K562 (cell line): ENCODE measurements around the gene HMG20B. TPM values are rescaled to one million over a fixed set of nuclear protein-coding genes. Genes with fewer than 3 reads are reported as not detected.

ENCODE experiments used
- ATAC-seq: fragments of 200-7000 bp; cut with Tn5 transposase; 3 replicates; pipeline ENCODE4 v1.9.1; 2020; ENCODE audit warnings: moderate library complexity
- BruUV-seq: library from RNA; stranded (reverse); fragments of 400-500 nt; replicated peaks from 2 replicates; lab custom pipeline; 2021; lab: Mats Ljungman, UMichigan
- CTCF ChIA-PET: fragments of 300-600 bp; formaldehyde crosslinking; extraction: SDS; loops from one replicate; lab custom pipeline; 2021; ENCODE audit warnings: low intra/inter-chr PET ratio; lab: Yijun Ruan, JAX
- POLR2A ChIA-PET: fragments of 300-600, 350-650 bp; sonication (Branson Sonifier 250); formaldehyde crosslinking; extraction: SDS; loops from one replicate; lab custom pipeline; 2021; ENCODE audit warnings: antibody characterized with exemption, inconsistent platforms; lab: Yijun Ruan, JAX
- DNase-seq, 4 experiments: peaks; one replicate each; pipeline versions ENCODE4 v3.0.0 to v3.0.0-alpha.2; 2011 to 2018; ENCODE audit warnings: low spot score in 3 of 4, mixed read lengths in 3 of 4; ENCODE audit errors: extremely low read depth in 1 of 4
- FAIRE-seq: peaks from 2 replicates; lab custom pipeline; 2011; peaks lifted over from hg19 to GRCh38; lab: Jason Lieb, UNC
- H2AFZ ChIP-seq: 2 replicates; pipeline ENCODE4 v1.6.0; 2011; ENCODE audit warnings: low read depth, low read length, control low read depth, inconsistent platforms
- H3K27ac ChIP-seq: fragments of 200-600 bp; 3 replicates; pipeline ENCODE4 v1.8.0; 2011; ENCODE audit warnings: low read depth, mild to moderate bottlenecking, control low read depth, inconsistent platforms, low read length, moderate library complexity, mixed read lengths; ENCODE audit errors: extremely low read depth
- H3K27me3 ChIP-seq, 2 experiments: fragments of 300-600 bp in 1 of 2; 2 replicates in 1 of 2; 3 replicates in 1 of 2; pipeline versions ENCODE4 v1.6.0 to v1.8.0; 2011; ENCODE audit warnings: inconsistent platforms in 2 of 2, low read length in 2 of 2, mild to moderate bottlenecking in 1 of 2, mixed read lengths in 1 of 2, moderate library complexity in 1 of 2; ENCODE audit not compliant: control insufficient read depth in 2 of 2, insufficient read depth in 2 of 2
- H3K36me3 ChIP-seq: fragments of 300-600 bp; 3 replicates; pipeline ENCODE4 v1.8.0; 2011; ENCODE audit warnings: mild to moderate bottlenecking, low read length, inconsistent platforms; ENCODE audit not compliant: control insufficient read depth, insufficient read depth
- H3K4me1 ChIP-seq, 2 experiments: fragments of 200-600 bp in 1 of 2; replicated peaks in 1 of 2; 2 replicates in 1 of 2; 3 replicates in 1 of 2; pipeline versions ENCODE4 v1.5.1 to v1.8.0; 2011; ENCODE audit warnings: inconsistent platforms in 2 of 2, low read length in 2 of 2, mild to moderate bottlenecking in 1 of 2, mixed read lengths in 1 of 2, moderate library complexity in 1 of 2; ENCODE audit not compliant: control insufficient read depth in 2 of 2, insufficient read depth in 2 of 2
- H3K4me2 ChIP-seq: 2 replicates; pipeline ENCODE4 v1.6.1; 2011; ENCODE audit warnings: low read length, control low read depth, inconsistent platforms, mixed read lengths; ENCODE audit not compliant: insufficient read depth
- H3K4me3 ChIP-seq: fragments of 200-600 bp; sonication (generic), shearing (Covaris generic); 2 replicates; pipeline ENCODE4 v1.5.1; 2016; ENCODE audit warnings: control low read depth, inconsistent platforms
- H3K79me2 ChIP-seq: fragments of 200-600 bp; 3 replicates; pipeline ENCODE4 v1.8.0; 2011; ENCODE audit warnings: low read length, inconsistent platforms; ENCODE audit not compliant: control insufficient read depth, insufficient read depth
- H3K9ac ChIP-seq, 2 experiments: 2 replicates each; pipeline versions ENCODE4 v1.6.0 to v1.6.1; 2011; ENCODE audit warnings: low read depth in 2 of 2, low read length in 2 of 2, control low read depth in 1 of 2, inconsistent platforms in 1 of 2, mild to moderate bottlenecking in 1 of 2, mixed read lengths in 1 of 2; ENCODE audit not compliant: insufficient read depth in 1 of 2
- H3K9me1 ChIP-seq: one replicate; pipeline ENCODE4 v1.6.0; 2011; ENCODE audit warnings: inconsistent platforms, mild to moderate bottlenecking, low read length, moderate library complexity; ENCODE audit not compliant: control insufficient read depth, insufficient read depth
- H3K9me3 ChIP-seq: replicated peaks from 2 replicates; pipeline ENCODE4 v1.5.1; 2011; ENCODE audit warnings: low read depth, low read length, inconsistent platforms; ENCODE audit not compliant: control insufficient read depth, insufficient read depth
- H4K20me1 ChIP-seq: replicated peaks from 2 replicates; pipeline ENCODE4 v1.6.1; 2011; ENCODE audit warnings: low read length, inconsistent platforms, mixed read lengths; ENCODE audit not compliant: control insufficient read depth, insufficient read depth
- MCM5 ChIP-seq: fragments of 450-650 bp; IDR thresholded peaks from 2 replicates; pipeline ENCODE4 v1.6.1; 2016; ENCODE audit warnings: low read depth
- MCM7 ChIP-seq, 2 experiments: fragments of 450-650 bp; IDR thresholded peaks; 2 replicates each; pipeline ENCODE4 v1.6.1; 2016 to 2018
- NFE2L1 ChIP-seq: fragments of 450-650 bp; IDR thresholded peaks from 2 replicates; pipeline ENCODE4 v1.6.1; 2016; ENCODE audit warnings: missing genetic modification characterization, low read depth, mild to moderate bottlenecking, missing compliant biosample characterization, moderate library complexity, borderline replicate concordance
- PCBP1 ChIP-seq: fragments of 200-400 bp; formaldehyde crosslinking; IDR thresholded peaks from 2 replicates; pipeline ENCODE4 v1.6.1; 2018; ENCODE audit warnings: mild to moderate bottlenecking, low read depth, low read length; ENCODE audit not compliant: poor library complexity, severe bottlenecking
- POLR2A ChIP-seq: fragments of 450-650 bp; conservative IDR thresholded peaks from 2 replicates; pipeline ENCODE4 v1.6.1; 2016
- POLR3G ChIP-seq: IDR thresholded peaks from 2 replicates; pipeline ENCODE4 v1.6.1; 2011; ENCODE audit not compliant: insufficient read length, insufficient replicate concordance; ENCODE audit errors: extremely low read depth
- RNF2 ChIP-seq: sonication (generic); IDR thresholded peaks from 2 replicates; pipeline ENCODE4 v1.6.1; 2016
- SIRT6 ChIP-seq: IDR thresholded peaks from one replicate; pipeline ENCODE4 v1.6.1; 2012; ENCODE audit warnings: low read depth, mild to moderate bottlenecking, control low read depth, inconsistent platforms, low read length, moderate library complexity
- TAF9B ChIP-seq: fragments of 450-650 bp; IDR thresholded peaks from 2 replicates; pipeline ENCODE4 v1.6.1; 2018; ENCODE audit warnings: mild to moderate bottlenecking; ENCODE audit not compliant: partially characterized antibody
- TGIF2 ChIP-seq: sonication (generic); formaldehyde crosslinking; IDR thresholded peaks from 2 replicates; pipeline ENCODE4 v1.8.1; 2022; ENCODE audit warnings: mild to moderate bottlenecking, missing genetic modification reagents, moderate library complexity
- THRAP3 ChIP-seq: fragments of 450-650 bp; IDR thresholded peaks from 2 replicates; pipeline ENCODE4 v1.6.1; 2016; ENCODE audit warnings: mild to moderate bottlenecking, inconsistent platforms, borderline replicate concordance
- ZNF76 ChIP-seq: fragments of 250-450 bp; sonication (Bioruptor Pico); IDR thresholded peaks from 2 replicates; pipeline ENCODE4 v1.4.0; 2020; ENCODE audit warnings: mild to moderate bottlenecking, moderate library complexity, borderline replicate concordance
- WGBS: fragments of 100-300 bp; shearing (Covaris generic); methylation state at CpG from one replicate; pipeline ENCODE4 v1.1.6; 2016; ENCODE audit warnings: low coverage, mixed read lengths; ENCODE audit not compliant: insufficient coverage; ENCODE audit errors: missing lambda C conversion rate; 5-methylcytosine and 5-hydroxymethylcytosine counted together
- in situ Hi-C: fragments of 300-500 bp; cut with MboI; formaldehyde crosslinking; loops from 4 replicates; pipeline ENCODE4 v1.15.0; 2018; ENCODE audit warnings: inconsistent platforms, mixed read lengths
- intact Hi-C: fragments of 100-400 bp; cut with micrococcal nuclease; formaldehyde crosslinking; loops from 2 replicates; pipeline ENCODE4 v1.14.2; 2022
- polyA plus RNA-seq, 8 experiments: library from polyadenylated mRNA; depleted of rRNA in 4 of 8; stranded (reverse) in 5 of 8; unstranded in 3 of 8; fragments of >200 nt; fragmentation: Nextera tagmentation in 2 of 8; fragmentation: Illumina TruSeq in 1 of 8; extraction: Ambion mirVana in 2 of 8; extraction: Trizol in 1 of 8; gene quantifications; 2 replicates each; pipeline versions ENCODE4 v1.2.1 to v1.2.3, GENCODE V29; 2011 to 2014; ENCODE audit warnings: inconsistent platforms in 1 of 8, missing spikeins in 1 of 8
- total RNA-seq, 7 experiments: library from RNA; depleted of rRNA in 6 of 7; stranded (reverse); fragments of >200 nt in 6 of 7; fragmentation: Illumina TruSeq in 2 of 7; extraction: Trizol in 2 of 7; gene quantifications; 2 replicates each; pipeline versions ENCODE4 v1.2.1 to v1.2.3, GENCODE V29; 2011 to 2021; ENCODE audit warnings: low replicate concordance in 1 of 7
- TF ChIP-seq, protein P1 (sequence below): fragments of 150-350 bp; conservative IDR thresholded peaks from 2 replicates; pipeline ENCODE4 v1.6.1; 2014; ENCODE audit warnings: low read length
- TF ChIP-seq, protein P2 (sequence below): sonication (generic); formaldehyde crosslinking; IDR thresholded peaks from 2 replicates; pipeline ENCODE4 v1.8.0; 2023; ENCODE audit warnings: missing genetic modification reagents, mild to moderate bottlenecking, borderline replicate concordance

Gene HMG20B
- total and polyA plus RNA-seq, 9 of the 15 experiments (the other 6 are each of a cell fraction or from before 2014, with no cell fraction given): 0.35 to 172 (median 38.6) TPM

DNA sequence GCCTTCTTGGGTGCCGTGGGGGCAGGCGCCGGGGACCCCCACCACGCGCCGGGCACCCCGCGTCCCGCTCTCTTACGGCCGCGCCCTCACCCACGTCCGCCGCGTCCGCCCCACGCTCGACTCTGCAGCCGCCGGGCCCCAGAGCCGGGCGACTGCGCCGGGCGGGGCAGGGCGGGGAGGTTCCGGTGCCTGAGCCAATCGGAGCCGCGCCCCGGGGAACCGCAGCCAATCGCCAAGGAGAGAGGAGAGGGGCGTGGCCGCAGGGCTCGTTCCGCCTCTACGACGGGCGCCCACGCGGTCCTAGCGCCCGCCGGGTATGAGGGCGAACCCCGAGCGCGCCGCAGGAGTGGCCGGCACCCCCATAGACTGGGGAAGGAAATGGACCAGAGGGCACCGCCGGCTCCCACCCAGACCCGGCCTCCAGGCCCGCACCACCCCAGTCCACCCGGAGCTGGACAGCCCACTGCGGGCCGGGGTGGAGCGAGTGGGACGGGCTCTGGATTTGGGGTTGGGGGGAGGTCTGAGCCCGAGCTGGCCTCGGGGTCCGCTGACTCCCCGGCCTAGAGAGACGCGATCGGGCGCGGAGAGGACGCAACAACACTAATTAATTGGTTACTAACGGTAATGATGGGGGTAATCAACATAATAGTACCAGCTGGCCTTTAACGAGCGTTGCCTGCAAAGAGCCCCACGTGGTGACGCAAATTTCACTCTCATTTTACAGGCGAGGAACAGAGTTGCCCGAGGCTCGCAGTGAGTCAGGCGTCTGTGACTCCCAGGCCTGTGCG lies 15.1 kb upstream of the HMG20B start, which contains the start of gene MFSD12:
Gene MFSD12, minus strand, starts transcription at position 126 of the 788 bp plus-strand sequence. CDS start 183 bp downstream, outside the sequence.
- CTCF ChIA-PET: no interaction called here
- FAIRE-seq (peak; percentile 75), DNase-seq (peak; percentile 97 to 100 (median 99))
- TF ChIP-seq TGIF2 (CRISPR knock-in tag) (peak; percentile 44; the same call in 1 of the 2 replicates), RNF2 (peak; percentile 49; the same call in 1 of the 2 replicates), POLR2A (peak; percentile 68), ZNF76 (CRISPR knock-in tag) (no peak), THRAP3 (no peak), NFE2L1 (tag) (no peak), POLR3G (no peak), PCBP1 (peak; percentile 57), SIRT6 (no peak), MCM5 (no peak), TAF9B (no peak), MCM7 (IDR thresholded peaks at IDR 0.05) (no peak)
- TF ChIP-seq, protein P1, sequence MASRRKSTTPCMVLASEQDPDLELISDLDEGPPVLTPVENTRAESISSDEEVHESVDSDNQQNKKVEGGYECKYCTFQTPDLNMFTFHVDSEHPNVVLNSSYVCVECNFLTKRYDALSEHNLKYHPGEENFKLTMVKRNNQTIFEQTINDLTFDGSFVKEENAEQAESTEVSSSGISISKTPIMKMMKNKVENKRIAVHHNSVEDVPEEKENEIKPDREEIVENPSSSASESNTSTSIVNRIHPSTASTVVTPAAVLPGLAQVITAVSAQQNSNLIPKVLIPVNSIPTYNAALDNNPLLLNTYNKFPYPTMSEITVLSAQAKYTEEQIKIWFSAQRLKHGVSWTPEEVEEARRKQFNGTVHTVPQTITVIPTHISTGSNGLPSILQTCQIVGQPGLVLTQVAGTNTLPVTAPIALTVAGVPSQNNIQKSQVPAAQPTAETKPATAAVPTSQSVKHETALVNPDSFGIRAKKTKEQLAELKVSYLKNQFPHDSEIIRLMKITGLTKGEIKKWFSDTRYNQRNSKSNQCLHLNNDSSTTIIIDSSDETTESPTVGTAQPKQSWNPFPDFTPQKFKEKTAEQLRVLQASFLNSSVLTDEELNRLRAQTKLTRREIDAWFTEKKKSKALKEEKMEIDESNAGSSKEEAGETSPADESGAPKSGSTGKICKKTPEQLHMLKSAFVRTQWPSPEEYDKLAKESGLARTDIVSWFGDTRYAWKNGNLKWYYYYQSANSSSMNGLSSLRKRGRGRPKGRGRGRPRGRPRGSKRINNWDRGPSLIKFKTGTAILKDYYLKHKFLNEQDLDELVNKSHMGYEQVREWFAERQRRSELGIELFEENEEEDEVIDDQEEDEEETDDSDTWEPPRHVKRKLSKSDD: no peak
- TF ChIP-seq, protein P2, sequence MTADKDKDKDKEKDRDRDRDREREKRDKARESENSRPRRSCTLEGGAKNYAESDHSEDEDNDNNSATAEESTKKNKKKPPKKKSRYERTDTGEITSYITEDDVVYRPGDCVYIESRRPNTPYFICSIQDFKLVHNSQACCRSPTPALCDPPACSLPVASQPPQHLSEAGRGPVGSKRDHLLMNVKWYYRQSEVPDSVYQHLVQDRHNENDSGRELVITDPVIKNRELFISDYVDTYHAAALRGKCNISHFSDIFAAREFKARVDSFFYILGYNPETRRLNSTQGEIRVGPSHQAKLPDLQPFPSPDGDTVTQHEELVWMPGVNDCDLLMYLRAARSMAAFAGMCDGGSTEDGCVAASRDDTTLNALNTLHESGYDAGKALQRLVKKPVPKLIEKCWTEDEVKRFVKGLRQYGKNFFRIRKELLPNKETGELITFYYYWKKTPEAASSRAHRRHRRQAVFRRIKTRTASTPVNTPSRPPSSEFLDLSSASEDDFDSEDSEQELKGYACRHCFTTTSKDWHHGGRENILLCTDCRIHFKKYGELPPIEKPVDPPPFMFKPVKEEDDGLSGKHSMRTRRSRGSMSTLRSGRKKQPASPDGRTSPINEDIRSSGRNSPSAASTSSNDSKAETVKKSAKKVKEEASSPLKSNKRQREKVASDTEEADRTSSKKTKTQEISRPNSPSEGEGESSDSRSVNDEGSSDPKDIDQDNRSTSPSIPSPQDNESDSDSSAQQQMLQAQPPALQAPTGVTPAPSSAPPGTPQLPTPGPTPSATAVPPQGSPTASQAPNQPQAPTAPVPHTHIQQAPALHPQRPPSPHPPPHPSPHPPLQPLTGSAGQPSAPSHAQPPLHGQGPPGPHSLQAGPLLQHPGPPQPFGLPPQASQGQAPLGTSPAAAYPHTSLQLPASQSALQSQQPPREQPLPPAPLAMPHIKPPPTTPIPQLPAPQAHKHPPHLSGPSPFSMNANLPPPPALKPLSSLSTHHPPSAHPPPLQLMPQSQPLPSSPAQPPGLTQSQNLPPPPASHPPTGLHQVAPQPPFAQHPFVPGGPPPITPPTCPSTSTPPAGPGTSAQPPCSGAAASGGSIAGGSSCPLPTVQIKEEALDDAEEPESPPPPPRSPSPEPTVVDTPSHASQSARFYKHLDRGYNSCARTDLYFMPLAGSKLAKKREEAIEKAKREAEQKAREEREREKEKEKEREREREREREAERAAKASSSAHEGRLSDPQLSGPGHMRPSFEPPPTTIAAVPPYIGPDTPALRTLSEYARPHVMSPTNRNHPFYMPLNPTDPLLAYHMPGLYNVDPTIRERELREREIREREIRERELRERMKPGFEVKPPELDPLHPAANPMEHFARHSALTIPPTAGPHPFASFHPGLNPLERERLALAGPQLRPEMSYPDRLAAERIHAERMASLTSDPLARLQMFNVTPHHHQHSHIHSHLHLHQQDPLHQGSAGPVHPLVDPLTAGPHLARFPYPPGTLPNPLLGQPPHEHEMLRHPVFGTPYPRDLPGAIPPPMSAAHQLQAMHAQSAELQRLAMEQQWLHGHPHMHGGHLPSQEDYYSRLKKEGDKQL (CRISPR knock-in tag): no peak

More for the DNA sequence above, 15.1 kb upstream of the HMG20B start, which contains the start of gene MFSD12:
- Histone ChIP-seq H3K4me2 (peak within 1 kb of the TSS; percentile 92), H3K9me3 (no peaks in the 10 kb centered on the region), H3K9me1 (peaks cover 7% of the 10 kb centered on the region), H3K27me3 (no peaks in the 10 kb centered on the region), H3K36me3 (peaks cover 20% of the 10 kb centered on the region), H3K27ac (peak within 1 kb of the TSS; percentile 79), H3K4me1 (peaks cover 24 to 77% of the 10 kb centered on the region in 2 experiments; a peak in 4 of 5 replicates), H3K79me2 (peaks cover 42% of the 10 kb centered on the region), H3K4me3 (peak within 1 kb of the TSS; percentile 93), H4K20me1 (peaks cover 9% of the 10 kb centered on the region), H3K9ac (peak within 1 kb of the TSS; percentile 81 to 99), H2AFZ (peak within 1 kb of the TSS; percentile 90)
- POLR2A ChIA-PET: interaction anchor here (0.7 to 1.9 kb wide), 9 partner anchors 9 to 306 kb away, joined by 3 to 9 read pairs (median 3); partner anchors contain the start of gene TEKTIP1
- WGBS: under 1% methylated on average over 53 of the region's 81 CpGs
- in situ Hi-C loops: no loop called here
- intact Hi-C loops: loop anchor here (2.0 kb wide), 1 partner anchor 15 kb away; the partner anchor contains the start of gene HMG20B
- peak; percentile 98 for ATAC-seq
- TSS peak; percentile 96 for BruUV-seq
